SK-N-SH treated with all-trans-retinoic acid at 6 μM for 48 hours (cell line): ENCODE measurements around the gene RPL21.
"Not testable (repeated sequence)": the region's sequence is repeated elsewhere in the genome, so short reads cannot be mapped to it uniquely, and the experiment has no call there.

Experiments used
- BACH2 ChIP-seq: fragments of 250-450 bp; sonication (Bioruptor Pico); IDR thresholded peaks from 2 replicates; pipeline ENCODE4 v1.9.0; 2021; ENCODE audit warnings: mild to moderate bottlenecking, borderline replicate concordance
- ISL1 ChIP-seq: fragments of 250-450 bp; sonication (Bioruptor Pico); IDR thresholded peaks from 2 replicates; pipeline ENCODE4 v2.1.2; 2022; ENCODE audit warnings: mild to moderate bottlenecking, moderate library complexity
- ZC3H10 ChIP-seq: fragments of 250-450 bp; sonication (Bioruptor Pico); IDR thresholded peaks from 2 replicates; pipeline ENCODE4 v1.5.1; 2021; ENCODE audit warnings: mild to moderate bottlenecking, moderate library complexity
- ZNF70 ChIP-seq: fragments of 450-650 bp; formaldehyde crosslinking; IDR thresholded peaks from 2 replicates; pipeline ENCODE4 v1.5.0; 2020; ENCODE audit warnings: mild to moderate bottlenecking, moderate library complexity
- TF ChIP-seq, protein P1 (sequence below): fragments of 250-450 bp; sonication (Bioruptor Pico); IDR thresholded peaks from 2 replicates; pipeline ENCODE4 v1.8.0; 2020; ENCODE audit warnings: mild to moderate bottlenecking, moderate library complexity, borderline replicate concordance

DNA sequence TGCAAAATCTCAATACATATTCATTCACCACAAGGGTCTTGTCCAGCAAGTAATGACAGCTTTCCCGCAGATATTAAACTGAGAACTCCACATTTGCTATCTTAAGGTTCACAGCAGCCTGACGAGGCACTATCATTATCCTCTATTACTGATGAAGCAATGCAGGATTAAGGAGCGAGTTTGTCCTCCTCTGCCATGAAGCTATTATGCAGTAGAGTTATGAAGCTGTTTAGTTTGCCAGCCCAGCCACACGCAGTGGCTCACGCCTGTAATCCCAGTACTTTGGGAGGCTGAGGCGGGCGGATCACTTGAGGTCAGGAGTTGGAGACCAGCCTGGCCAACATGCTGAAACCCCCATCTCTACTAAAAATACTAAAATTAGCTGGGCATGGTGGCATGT, 49.0 kb downstream of the RPL21 start:
- not testable (repeated sequence) for TF ChIP-seq ISL1, BACH2, ZNF70, ZC3H10 (CRISPR knock-in tag)
- TF ChIP-seq, protein P1, sequence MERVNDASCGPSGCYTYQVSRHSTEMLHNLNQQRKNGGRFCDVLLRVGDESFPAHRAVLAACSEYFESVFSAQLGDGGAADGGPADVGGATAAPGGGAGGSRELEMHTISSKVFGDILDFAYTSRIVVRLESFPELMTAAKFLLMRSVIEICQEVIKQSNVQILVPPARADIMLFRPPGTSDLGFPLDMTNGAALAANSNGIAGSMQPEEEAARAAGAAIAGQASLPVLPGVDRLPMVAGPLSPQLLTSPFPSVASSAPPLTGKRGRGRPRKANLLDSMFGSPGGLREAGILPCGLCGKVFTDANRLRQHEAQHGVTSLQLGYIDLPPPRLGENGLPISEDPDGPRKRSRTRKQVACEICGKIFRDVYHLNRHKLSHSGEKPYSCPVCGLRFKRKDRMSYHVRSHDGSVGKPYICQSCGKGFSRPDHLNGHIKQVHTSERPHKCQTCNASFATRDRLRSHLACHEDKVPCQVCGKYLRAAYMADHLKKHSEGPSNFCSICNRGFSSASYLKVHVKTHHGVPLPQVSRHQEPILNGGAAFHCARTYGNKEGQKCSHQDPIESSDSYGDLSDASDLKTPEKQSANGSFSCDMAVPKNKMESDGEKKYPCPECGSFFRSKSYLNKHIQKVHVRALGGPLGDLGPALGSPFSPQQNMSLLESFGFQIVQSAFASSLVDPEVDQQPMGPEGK, result not testable (repeated sequence)
